ENCODE measurements around the gene CENPP.

- TF ChIP-seq CTCF (IDR thresholded peaks at IDR 0.05; ENCODE audit: low read depth, low read length) (no peak), EZH2phosphoT487 (IDR thresholded peaks at IDR 0.05; ENCODE audit: low read depth) (no peak)
Measured at GRCh38 chr9:92359394-92359995, 33.7 kb downstream of the CENPP start.
